ENCODE measurements around the gene E2F1. TPM values are rescaled to one million over a fixed set of nuclear protein-coding genes. Genes with fewer than 3 reads are reported as not detected.

E2F1 gene
- total RNA-seq, result 11.6 TPM

DNA sequence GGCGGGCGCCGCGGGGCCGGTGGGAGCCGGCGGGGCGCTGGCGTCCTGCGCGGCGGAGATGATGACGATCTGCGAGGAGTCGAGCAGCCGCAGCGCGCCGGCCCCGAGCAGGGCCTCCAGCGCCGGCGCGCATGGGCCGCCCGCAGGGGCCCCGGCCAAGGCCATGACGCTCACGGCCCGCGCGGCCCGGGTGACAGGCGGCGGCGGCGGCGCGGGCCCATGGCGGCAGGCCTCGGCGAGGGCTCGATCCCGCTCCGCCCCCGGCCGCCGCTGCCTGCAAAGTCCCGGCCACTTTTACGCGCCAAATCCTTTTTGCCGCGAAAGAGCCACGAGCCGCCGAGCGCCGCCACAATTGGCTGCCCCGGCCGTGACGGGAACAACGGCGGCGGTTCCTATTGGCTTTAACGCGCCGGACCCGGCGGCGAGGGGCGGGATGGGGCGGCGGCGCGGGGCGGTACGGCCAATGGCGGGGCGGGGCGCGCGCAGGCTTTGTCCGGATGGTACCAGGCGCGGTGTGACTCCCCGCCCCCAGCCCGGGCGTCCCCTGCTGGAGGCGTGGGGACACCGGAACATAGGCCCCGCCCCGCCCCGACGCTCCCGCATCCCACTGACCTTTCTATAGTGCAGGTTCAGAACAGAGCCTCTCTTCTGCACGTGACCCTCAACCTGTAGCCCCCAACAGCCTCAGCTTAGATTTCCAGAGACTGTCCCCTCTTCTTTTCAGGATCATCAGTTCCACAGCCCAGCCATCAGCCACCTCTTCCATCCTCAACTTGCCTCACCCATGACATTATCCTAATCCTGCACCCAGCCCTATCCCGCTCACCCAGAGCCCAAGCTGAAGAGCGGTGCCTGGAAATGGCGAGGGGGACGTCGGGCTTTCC, at the start of gene E2F1:
TSS of gene E2F1 (minus strand) at position 286 of the 884 bp plus-strand sequence. CDS start at position 165, 121 bp downstream.

GRCh38 chr20:33731693-33732165, 45.5 kb upstream of the E2F1 start, which contains the start of gene ZNF341:
TSS of gene ZNF341 (plus strand) at chr20:33731996. CDS start at chr20:33732022, 26 bp downstream.

DNA sequence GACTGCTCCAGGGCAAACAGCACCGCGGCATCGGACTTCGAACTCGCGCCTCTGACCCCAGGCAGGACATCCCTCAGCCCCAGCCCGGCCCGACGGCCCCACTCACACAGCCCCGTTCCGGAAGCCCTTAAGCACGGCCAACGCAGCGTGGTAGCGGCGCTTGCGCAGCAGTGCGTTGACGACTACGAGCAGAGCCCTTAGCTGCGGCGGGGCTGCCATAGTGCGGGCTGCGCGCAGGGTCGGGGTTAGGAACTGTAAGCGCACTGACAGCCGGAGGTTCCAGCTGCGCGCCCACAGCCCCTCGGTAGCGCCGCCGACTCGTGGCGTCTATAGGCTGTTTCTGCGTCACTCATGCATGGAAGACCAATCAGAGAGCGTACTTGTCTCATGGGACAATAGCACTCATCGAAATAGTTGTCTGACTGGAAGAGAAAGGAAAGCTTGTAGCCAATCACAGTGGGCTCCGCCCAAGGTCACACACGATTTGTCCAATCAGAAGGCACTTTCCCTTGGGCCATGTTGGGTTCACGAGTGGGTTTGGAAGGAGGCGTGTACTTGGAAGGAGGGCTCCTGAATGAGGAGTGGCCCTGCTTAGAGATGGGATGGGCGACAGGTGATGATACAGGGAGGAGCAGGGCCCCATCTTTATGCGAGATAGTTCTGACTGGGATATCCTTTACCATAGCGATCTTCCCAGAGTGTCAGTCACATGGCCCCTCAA, 34.0 kb upstream of the E2F1 start, which contains the start of gene PXMP4:
TSS of gene PXMP4 (minus strand) at position 322 of the 721 bp plus-strand sequence. CDS start at position 219, 103 bp downstream.

DNA sequence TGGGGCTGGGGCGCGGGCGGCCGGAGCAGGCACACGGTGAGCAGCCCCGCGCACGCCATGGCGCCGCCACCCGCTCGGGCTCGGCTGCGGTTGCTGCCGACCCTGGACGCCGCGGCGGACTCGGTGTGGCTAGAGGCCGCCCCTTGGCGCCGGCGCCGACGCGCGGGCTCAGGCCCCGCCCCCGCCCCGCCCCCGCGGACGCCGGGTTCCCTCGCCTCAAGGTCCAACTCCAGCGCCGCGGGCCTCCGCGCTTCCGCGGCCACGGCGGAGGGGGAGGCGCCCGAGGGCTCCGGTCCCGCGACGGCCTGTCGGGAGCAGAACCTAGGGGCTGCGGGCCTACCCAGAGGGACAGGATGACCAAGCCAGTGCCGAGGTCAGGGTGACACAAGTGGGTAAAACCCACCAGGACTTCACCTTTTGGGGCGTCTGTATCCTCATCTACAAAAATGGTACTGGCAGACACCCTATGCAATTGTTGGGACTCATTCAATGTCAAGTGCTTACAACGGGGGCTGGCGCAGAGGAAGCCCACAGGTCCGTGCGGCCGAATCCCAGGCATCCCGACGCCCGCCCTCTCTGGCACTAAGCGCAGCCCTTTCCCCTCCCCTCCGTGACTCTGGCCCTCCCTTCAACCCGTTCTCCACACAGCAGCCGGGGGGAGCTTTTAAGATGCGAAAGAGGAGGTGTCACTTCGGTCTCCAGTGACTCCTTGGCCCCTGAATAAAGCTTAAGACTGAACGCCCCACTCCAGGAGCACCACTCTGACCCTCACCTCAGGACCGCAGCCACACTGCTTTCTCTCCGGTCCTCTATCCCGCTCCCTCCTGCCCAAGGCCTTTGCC, 11.7 kb downstream of the E2F1 start, which contains the start of gene NECAB3:
TSS of gene NECAB3 (minus strand) at position 135 of the 842 bp plus-strand sequence. CDS start at position 59, 76 bp downstream.

GRCh38 chr20:33666293-33667244, 19.6 kb downstream of the E2F1 start, which contains the start of gene ACTL10:
TSS of gene ACTL10 (plus strand) at chr20:33666943. CDS start at chr20:33667498, 555 bp downstream.

GRCh38 chr20:33662172-33662571, 24.0 kb downstream of the E2F1 start, which contains the start of gene C20orf144:
TSS of gene C20orf144 (plus strand) at chr20:33662327. CDS start at chr20:33662346, 19 bp downstream.

Other genes with a start within 250 kb of the E2F1 start
- 16.2 TPM for gene SNTA1, start 242.6 kb downstream of the E2F1 start, total RNA-seq
- gene CBFA2T2, start 196.3 kb downstream of the E2F1 start, total RNA-seq, result 44.0 TPM
- 0.22 TPM for gene C20orf144, start 24.1 kb downstream of the E2F1 start, total RNA-seq
- gene ACTL10, start 19.4 kb downstream of the E2F1 start, total RNA-seq, result 0.49 TPM
- gene NECAB3, start 12.0 kb downstream of the E2F1 start, total RNA-seq, result 44.3 TPM
- gene PXMP4, start 33.9 kb upstream of the E2F1 start, total RNA-seq, result 14.6 TPM
- gene ZNF341, start 45.6 kb upstream of the E2F1 start, total RNA-seq, result 2.2 TPM
- 75.4 TPM for gene CHMP4B, start 125.0 kb upstream of the E2F1 start, total RNA-seq